ENCODE data around the gene ITIH4.

Gene ITIH4

GRCh38 chr3:52830535-52831258 is at the start of gene ITIH4:
ITIH4 (minus strand) TSS chr3:52830672; CDS start chr3:52830642, 30 bp downstream.
- no peak for DNase-seq

GRCh38 chr3:52880047-52880446 is 49.6 kb upstream of the ITIH4 start:
- DNase-seq: no peak

GRCh38 chr3:52879581-52879980 is 49.1 kb upstream of the ITIH4 start:
- no peak for DNase-seq

GRCh38 chr3:52879090-52879489 is 48.6 kb upstream of the ITIH4 start:
- DNase-seq: peak in 1 of 2 donors; percentile 39

GRCh38 chr3:52877085-52877484 is 46.6 kb upstream of the ITIH4 start:
- DNase-seq: no peak

- DNase-seq: no peak
These were observed 44.6 kb upstream of the ITIH4 start for GRCh38 chr3:52874864-52875587.

GRCh38 chr3:52874160-52874701 is 43.8 kb upstream of the ITIH4 start:
- no peak for DNase-seq

GRCh38 chr3:52873433-52874159 is 43.1 kb upstream of the ITIH4 start:
- no peak for DNase-seq

- DNase-seq: peak in 1 of 2 donors; percentile 31
These were observed 41.8 kb upstream of the ITIH4 start for GRCh38 chr3:52872245-52872644.

GRCh38 chr3:52871761-52872160 is 41.3 kb upstream of the ITIH4 start:
- no peak for DNase-seq

- no peak for DNase-seq
These were observed 40.0 kb upstream of the ITIH4 start for GRCh38 chr3:52870471-52870870.

- DNase-seq: no peak
These were observed 36.0 kb upstream of the ITIH4 start for GRCh38 chr3:52866427-52866826.

GRCh38 chr3:52865994-52866393 is 35.5 kb upstream of the ITIH4 start:
- no peak for DNase-seq

- DNase-seq: no peak
These were observed 29.9 kb upstream of the ITIH4 start for GRCh38 chr3:52860424-52860768.

- DNase-seq: no peak
These were observed 29.4 kb upstream of the ITIH4 start for GRCh38 chr3:52859686-52860423.

GRCh38 chr3:52857864-52858263 is 27.4 kb upstream of the ITIH4 start:
- DNase-seq: no peak

- no peak for DNase-seq
These were observed 26.7 kb upstream of the ITIH4 start for GRCh38 chr3:52857133-52857532.

- no peak for DNase-seq
These were observed 26.2 kb upstream of the ITIH4 start for GRCh38 chr3:52856666-52857065.

- no peak for DNase-seq
These were observed 23.5 kb upstream of the ITIH4 start for GRCh38 chr3:52854013-52854412.

- no peak for DNase-seq
These were observed 21.9 kb upstream of the ITIH4 start for GRCh38 chr3:52852419-52852818.

- peak; percentile 26 to 32 for DNase-seq
These were observed 20.9 kb upstream of the ITIH4 start for GRCh38 chr3:52851348-52851747.

- DNase-seq: no peak
These were observed 19.2 kb upstream of the ITIH4 start for GRCh38 chr3:52849656-52850055.

GRCh38 chr3:52848617-52849016 is 18.1 kb upstream of the ITIH4 start:
- peak in 1 of 2 donors; percentile 39 for DNase-seq
